ENCODE measurements around the gene PRDM16. TPM values are rescaled to one million over a fixed set of nuclear protein-coding genes. Genes with fewer than 3 reads are reported as not detected.

Gene PRDM16
- total RNA-seq, 1 experiment from 2014 or later = 1.6 TPM

- no peak for DNase-seq (ENCODE audit: low spot score)
- Mint-ChIP-seq H3K36me3 (no peaks in the 10 kb centered on the region), H3K9me3 (0 out of 2 replicates have a peak, but pooled peaks cover 5% of the 10 kb centered on the region), H3K4me3 (peak overlapping the region; percentile 50), H3K4me1 (peaks cover 7% of the 10 kb centered on the region; the same call in 1 of the 2 replicates), H3K27me3 (ENCODE audit: low read depth) (peaks cover 92% of the 10 kb centered on the region), H3K27ac (no peak overlapping the region)
- ATAC-seq = no peak; the same call in 1 of the 2 replicates
- ChIA-PET CTCF (interaction anchor here (0.8 to 1.0 kb wide), 3 partner anchors 51 to 361 kb away, joined by 3 read pairs; no protein-coding TSS in a partner anchor), POLR2A (no interaction called here)
- TF ChIP-seq GTF2I (CRISPR knock-in tag; conservative IDR thresholded peaks at IDR 0.05) = peak; percentile 90
- no peak for TF ChIP-seq ZNF121 (CRISPR knock-in tag; IDR thresholded peaks at IDR 0.05)
- TF ChIP-seq HMGXB4 (CRISPR knock-in tag; IDR thresholded peaks at IDR 0.05) = 0 out of 2 replicates have a peak, but pooled peaks have one; percentile 16
Measured at GRCh38 chr1:3063379-3064295, 5.4 kb upstream of the PRDM16 start.

- ChIA-PET CTCF (interaction anchor here (0.8 to 1.0 kb wide), 3 partner anchors 52 to 360 kb away, joined by 3 read pairs; no protein-coding TSS in a partner anchor), POLR2A (no interaction called here)
- peaks cover 7% of the 10 kb centered on the region; the same call in 1 of the 2 replicates for H3K4me1 Mint-ChIP-seq
- H3K36me3 Mint-ChIP-seq = no peaks in the 10 kb centered on the region
- H3K27ac Mint-ChIP-seq = no peak overlapping the region
- peak overlapping the region; percentile 50 for H3K4me3 Mint-ChIP-seq
- DNase-seq (ENCODE audit: low spot score) (no peak), ATAC-seq (no peak)
- no peaks in the 10 kb centered on the region for H3K9me3 Mint-ChIP-seq
- peaks cover 90% of the 10 kb centered on the region for H3K27me3 Mint-ChIP-seq (ENCODE audit: low read depth)
- no peak for TF ChIP-seq TP53 (CRISPR knock-in tag; IDR thresholded peaks at IDR 0.05)
Measured at GRCh38 chr1:3064296-3064850, 4.6 kb upstream of the PRDM16 start.

- ATAC-seq = no peak
Measured at GRCh38 chr1:3064901-3065300, 4.1 kb upstream of the PRDM16 start.

GRCh38 chr1:3065396-3065795 is 3.6 kb upstream of the PRDM16 start:
- no peak overlapping the region for H3K27ac Mint-ChIP-seq
- CTCF ChIA-PET = interaction anchor here (1.0 to 2.6 kb wide), 3 partner anchors 53 to 359 kb away, joined by 3 to 22 read pairs (median 4); no protein-coding TSS in a partner anchor
- no peak for TF ChIP-seq FOXJ3 (CRISPR knock-in tag; IDR thresholded peaks at IDR 0.05; ENCODE audit: borderline replicate concordance)
- no peak for TF ChIP-seq USF2 (CRISPR knock-in tag; IDR thresholded peaks at IDR 0.05)
- TF ChIP-seq PREB (CRISPR knock-in tag; IDR thresholded peaks at IDR 0.05; ENCODE audit: borderline replicate concordance) = no peak
- no peak for TF ChIP-seq CREB1 (CRISPR knock-in tag; IDR thresholded peaks at IDR 0.05)
- TF ChIP-seq ZNF532 (CRISPR knock-in tag; IDR thresholded peaks at IDR 0.05; ENCODE audit: borderline replicate concordance) = no peak
- no peak for TF ChIP-seq ATF3 (CRISPR knock-in tag; conservative IDR thresholded peaks at IDR 0.05)
- no peak for TF ChIP-seq ZNF317 (CRISPR knock-in tag; IDR thresholded peaks at IDR 0.05; ENCODE audit: borderline replicate concordance, low read depth)
- no peak for TF ChIP-seq CDX4 (CRISPR knock-in tag; IDR thresholded peaks at IDR 0.05; ENCODE audit: borderline replicate concordance)

More at GRCh38 chr1:3064901-3065300, 4.1 kb upstream of the PRDM16 start:
- Mint-ChIP-seq H3K4me1 (peaks cover 7% of the 10 kb centered on the region; the same call in 1 of the 2 replicates), H3K27ac (no peak overlapping the region), H3K36me3 (no peaks in the 10 kb centered on the region), H3K4me3 (no peak overlapping the region), H3K27me3 (ENCODE audit: low read depth) (peaks cover 91% of the 10 kb centered on the region), H3K9me3 (no peaks in the 10 kb centered on the region)
- ChIA-PET CTCF (interaction anchor here (1.0 to 1.2 kb wide), 2 partner anchors 53 to 360 kb away, joined by 3 to 4 read pairs; no protein-coding TSS in a partner anchor), POLR2A (no interaction called here)
- TF ChIP-seq USF1 (CRISPR knock-in tag; IDR thresholded peaks at IDR 0.05) (no peak), ZNF416 (CRISPR knock-in tag; IDR thresholded peaks at IDR 0.05) (no peak), ETV6 (CRISPR knock-in tag; IDR thresholded peaks at IDR 0.05) (no peak), ELF4 (CRISPR knock-in tag; IDR thresholded peaks at IDR 0.05; ENCODE audit: low read depth) (no peak), NR2C2 (CRISPR knock-in tag; IDR thresholded peaks at IDR 0.05) (no peak)
- DNase-seq (ENCODE audit: low spot score) = no peak

More at GRCh38 chr1:3065396-3065795, 3.6 kb upstream of the PRDM16 start:
- Mint-ChIP-seq H3K27me3 (ENCODE audit: low read depth) (peaks cover 87% of the 10 kb centered on the region), H3K4me1 (peaks cover 7% of the 10 kb centered on the region; the same call in 1 of the 2 replicates), H3K36me3 (no peaks in the 10 kb centered on the region), H3K9me3 (no peaks in the 10 kb centered on the region), H3K4me3 (no peak overlapping the region)
- no peak for DNase-seq (ENCODE audit: low spot score)
- POLR2A ChIA-PET = no interaction called here
- ATAC-seq = no peak
